GM19099 (cell line): Measurements from ENCODE around the gene CFAP61.

ENCODE experiments used
- POLR2A ChIP-seq: IDR thresholded peaks from 3 replicates; pipeline ENCODE4 v1.6.1; 2011; ENCODE audit warnings: low read depth; ENCODE audit not compliant: insufficient read length; ENCODE audit errors: extremely low read depth

Gene CFAP61

GRCh38 chr20:20174089-20174835, 121.9 kb downstream of the CFAP61 start:
- TF ChIP-seq POLR2A: no peak

DNA sequence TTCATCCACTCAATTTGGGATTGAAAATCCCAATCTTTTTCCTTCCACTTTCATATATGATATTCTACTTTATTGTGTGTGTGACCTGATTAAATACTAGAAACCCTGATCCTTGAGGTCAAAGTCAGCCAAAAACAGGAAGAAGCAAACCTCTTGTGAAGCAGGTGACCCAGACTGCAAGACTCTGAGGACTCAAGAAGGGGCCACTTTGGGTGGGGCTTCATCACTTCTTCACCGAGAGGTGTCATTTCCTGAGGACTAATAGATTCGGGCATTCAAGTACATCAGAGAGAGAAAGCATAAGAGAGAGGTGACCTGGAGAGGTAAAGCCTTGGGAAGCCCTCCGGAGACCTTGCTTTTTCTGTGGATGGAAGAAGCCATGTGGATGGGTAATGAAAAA, 129.0 kb downstream of the CFAP61 start:
- TF ChIP-seq POLR2A: no peak

GRCh38 chr20:20184149-20184548, 131.8 kb downstream of the CFAP61 start:
- TF ChIP-seq POLR2A: no peak

GRCh38 chr20:20184706-20185105, 132.4 kb downstream of the CFAP61 start:
- TF ChIP-seq POLR2A: no peak

GRCh38 chr20:20188647-20189046, 136.3 kb downstream of the CFAP61 start:
- no peak for TF ChIP-seq POLR2A

GRCh38 chr20:20192366-20192765, 140.0 kb downstream of the CFAP61 start:
- TF ChIP-seq POLR2A: no peak

DNA sequence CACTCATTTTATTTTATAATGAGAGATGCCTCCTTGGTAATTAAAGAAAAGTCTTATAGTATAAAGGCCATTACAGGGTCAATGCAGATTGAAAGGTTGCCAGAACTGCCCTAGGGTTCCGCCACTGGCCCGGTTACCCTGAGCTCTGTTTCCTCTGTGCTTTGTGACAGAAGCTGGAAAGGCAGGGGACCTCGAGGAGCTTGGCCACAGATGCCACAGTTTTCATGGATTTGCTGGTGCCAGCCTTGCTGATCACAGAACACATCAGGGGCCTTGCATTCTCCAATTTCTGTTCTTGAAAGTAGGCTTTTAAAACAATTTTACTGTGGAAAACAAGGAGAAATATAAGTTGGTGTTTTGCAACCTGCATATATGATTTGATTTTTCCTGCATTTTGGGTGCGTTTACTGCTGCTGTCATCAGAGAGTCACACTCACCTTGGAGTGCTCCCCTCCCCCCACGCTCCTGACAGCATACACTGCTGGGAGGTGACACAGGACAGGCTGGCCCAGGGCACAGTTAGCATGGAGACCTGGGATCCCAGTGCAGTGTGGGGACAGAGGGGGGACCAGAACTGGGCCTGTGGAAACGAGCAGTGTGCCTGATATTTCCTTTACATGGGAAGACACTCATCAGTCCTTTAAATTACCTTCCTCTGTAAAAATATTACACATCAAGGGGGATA, 142.8 kb downstream of the CFAP61 start:
- no peak for TF ChIP-seq POLR2A

- TF ChIP-seq POLR2A: no peak
Measured at GRCh38 chr20:20196610-20197009, 144.3 kb downstream of the CFAP61 start.

- no peak for TF ChIP-seq POLR2A
Measured at GRCh38 chr20:20198011-20198410, 145.7 kb downstream of the CFAP61 start.

DNA sequence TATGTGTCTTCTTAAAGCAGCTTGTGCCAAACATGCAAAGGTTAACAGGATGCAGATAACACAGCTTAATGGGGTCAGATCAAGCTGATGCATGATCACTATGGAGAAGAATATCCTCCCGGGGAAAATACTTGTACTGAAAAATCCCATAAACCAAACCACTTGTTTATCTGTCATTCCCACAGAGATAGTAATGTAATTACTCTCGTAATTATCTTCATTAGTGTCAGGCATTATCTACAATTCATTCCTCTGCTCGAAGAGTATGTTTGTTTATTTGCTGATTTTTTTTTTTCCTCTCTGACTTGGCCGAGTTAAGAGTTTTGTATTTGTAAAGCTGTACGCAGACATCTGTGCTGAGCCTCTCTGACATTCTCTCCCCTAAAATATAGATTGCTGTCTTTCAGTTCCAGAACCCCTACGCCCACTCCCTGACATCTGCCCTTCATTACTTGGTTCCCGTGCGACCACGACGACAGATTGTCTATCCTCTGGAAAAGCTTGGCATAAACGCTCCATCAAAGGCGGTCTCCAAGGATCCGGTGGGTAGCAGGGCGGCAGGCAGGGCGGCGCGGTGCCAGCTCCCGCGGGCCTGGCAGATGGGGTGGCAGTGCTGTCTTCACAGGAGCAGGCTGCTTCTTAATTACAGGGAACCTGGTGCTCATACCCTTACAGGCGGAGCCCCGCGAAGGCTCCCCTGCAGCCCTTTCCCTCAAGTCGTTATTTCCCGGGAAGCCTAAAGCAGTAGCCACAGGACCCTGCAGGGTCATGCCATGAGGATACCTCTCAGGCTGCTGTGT, 147.2 kb downstream of the CFAP61 start:
- TF ChIP-seq POLR2A: no peak

DNA sequence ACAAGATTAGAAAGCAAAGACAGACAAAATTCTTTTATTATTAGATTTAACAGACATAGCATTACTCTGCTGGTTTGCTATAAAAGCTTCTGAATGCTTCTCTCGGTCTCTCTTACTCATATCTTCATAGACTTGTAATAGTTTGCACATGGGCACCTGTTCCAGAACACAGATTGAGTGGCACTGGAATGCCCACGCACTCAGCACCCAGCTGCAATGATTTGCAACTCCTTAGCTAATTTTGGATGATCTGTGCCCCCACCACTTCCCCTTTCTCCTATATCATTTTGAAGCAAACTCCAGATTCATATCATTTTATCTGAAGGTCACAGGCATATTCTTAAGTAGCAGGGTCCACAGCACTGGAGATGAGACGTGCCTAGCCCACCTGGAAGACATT, 148.8 kb downstream of the CFAP61 start:
- no peak for TF ChIP-seq POLR2A

DNA sequence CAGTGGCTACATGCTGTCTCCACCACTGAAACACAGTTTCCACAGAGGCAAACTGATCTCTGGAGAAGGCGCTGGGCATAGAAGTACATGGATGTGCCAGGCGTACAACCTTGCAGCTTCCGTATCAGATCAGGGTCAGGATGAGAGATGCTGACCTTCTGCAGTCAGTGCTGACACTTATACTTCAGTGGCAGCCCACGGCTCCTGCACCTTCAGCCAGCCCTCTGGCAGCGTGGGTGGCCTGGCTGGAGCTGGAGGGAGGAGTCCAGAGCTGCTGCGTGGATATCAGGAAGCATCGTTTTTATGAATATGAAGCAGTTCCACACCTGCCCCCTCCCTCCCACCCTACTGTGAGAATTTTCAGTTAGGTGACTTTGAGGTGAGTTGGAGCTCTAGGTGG, 149.3 kb downstream of the CFAP61 start:
- no peak for TF ChIP-seq POLR2A

DNA sequence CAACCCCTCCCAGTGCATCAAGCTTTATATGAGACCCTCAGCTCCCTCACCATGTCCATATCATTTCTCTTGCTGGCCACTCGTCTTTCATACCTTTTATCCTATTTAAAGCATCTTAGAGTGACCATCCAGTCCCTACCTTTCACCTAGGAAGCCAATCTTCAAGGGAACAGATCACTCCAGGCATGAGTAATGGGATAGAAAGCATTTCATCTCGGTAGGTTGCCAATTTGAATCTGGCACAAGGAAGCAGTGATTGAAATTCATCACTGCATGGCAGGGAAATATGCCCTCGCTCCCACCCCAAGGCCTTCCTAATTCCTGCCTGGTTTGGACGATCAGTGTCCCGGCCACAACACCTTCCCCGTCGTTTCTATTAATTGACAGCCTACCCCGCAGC, 150.4 kb downstream of the CFAP61 start:
- no peak for TF ChIP-seq POLR2A

- no peak for TF ChIP-seq POLR2A
Measured at GRCh38 chr20:20203784-20204183, 151.5 kb downstream of the CFAP61 start.

GRCh38 chr20:20204256-20204655, 151.9 kb downstream of the CFAP61 start:
- no peak for TF ChIP-seq POLR2A
